Mesenteric fat pad (tissue), 1 donor: Measurements from ENCODE around the gene PLEKHG1. TPM values are rescaled to one million over a fixed set of nuclear protein-coding genes. Genes with fewer than 3 reads are reported as not detected.

ENCODE experiments used
- DNase-seq: peaks from one replicate; pipeline ENCODE4 v3.0.0-alpha.2; 2020; ENCODE audit warnings: low spot score
- long read RNA-seq: library from polyadenylated mRNA; unstranded; transcript quantifications from one replicate; pipeline ENCODE4 v2.0.0, GENCODE V29; 2020
- total RNA-seq: library from RNA; stranded (reverse); fragmentation: NEBNext Ultra II Directional; extraction: Animal tissue kit (Norgen Biotek cat#: 25700); gene quantifications from one replicate; pipeline ENCODE4 v1.2.1, GENCODE V29; 2021
- donor health status: DM: yes; HTN: yes; CAD: no.

PLEKHG1 gene
- 71.1 TPM for total RNA-seq
- long read RNA-seq, partial matches to known transcripts, result 27 of 93 reads
- long read RNA-seq, other reads (novel, unspliced or antisense), result 64 of 93 reads

GRCh38 chr6:150599199-150600009 lies at the start of gene PLEKHG1:
Gene PLEKHG1, plus strand, starts transcription at chr6:150599885. Its CDS starts 133,797 bp downstream, at chr6:150733682.
- peak; percentile 92 for DNase-seq

- no peak for DNase-seq
Observed at GRCh38 chr6:150550244-150550643, 49.4 kb upstream of the PLEKHG1 start.

GRCh38 chr6:150557043-150557599 lies 42.6 kb upstream of the PLEKHG1 start:
- no peak for DNase-seq

GRCh38 chr6:150560004-150560883 lies 39.4 kb upstream of the PLEKHG1 start:
- no peak for DNase-seq

- DNase-seq, result no peak
Observed at GRCh38 chr6:150560884-150561219, 38.8 kb upstream of the PLEKHG1 start.

- DNase-seq, result no peak
Observed at GRCh38 chr6:150565945-150566344, 33.7 kb upstream of the PLEKHG1 start.

- DNase-seq, result no peak
Observed at GRCh38 chr6:150566486-150566885, 33.2 kb upstream of the PLEKHG1 start.

- DNase-seq, result no peak
Observed at GRCh38 chr6:150567380-150567779, 32.3 kb upstream of the PLEKHG1 start.

GRCh38 chr6:150567823-150568383 lies 31.8 kb upstream of the PLEKHG1 start:
- no peak for DNase-seq

GRCh38 chr6:150568560-150568959 lies 31.1 kb upstream of the PLEKHG1 start:
- DNase-seq, result no peak

GRCh38 chr6:150569161-150569560 lies 30.5 kb upstream of the PLEKHG1 start:
- no peak for DNase-seq

- no peak for DNase-seq
Observed at GRCh38 chr6:150573041-150573681, 26.5 kb upstream of the PLEKHG1 start.

GRCh38 chr6:150575836-150576235 lies 23.8 kb upstream of the PLEKHG1 start:
- DNase-seq, result no peak

GRCh38 chr6:150576651-150577226 lies 22.9 kb upstream of the PLEKHG1 start:
- DNase-seq, result no peak

- DNase-seq, result no peak
Observed at GRCh38 chr6:150579611-150580010, 20.1 kb upstream of the PLEKHG1 start.

GRCh38 chr6:150580489-150580888 lies 19.2 kb upstream of the PLEKHG1 start:
- no peak for DNase-seq

- no peak for DNase-seq
Observed at GRCh38 chr6:150584065-150584464, 15.6 kb upstream of the PLEKHG1 start.

- DNase-seq, result no peak
Observed at GRCh38 chr6:150584596-150584995, 15.1 kb upstream of the PLEKHG1 start.

GRCh38 chr6:150586850-150587359 lies 12.8 kb upstream of the PLEKHG1 start:
- DNase-seq, result no peak

GRCh38 chr6:150587637-150588036 lies 12.0 kb upstream of the PLEKHG1 start:
- no peak for DNase-seq
